Measurements from ENCODE around the gene PDLIM7.

PDLIM7 gene

GRCh38 chr5:177529247-177530203, 32.1 kb upstream of the PDLIM7 start:
- TF ChIP-seq, protein P1, sequence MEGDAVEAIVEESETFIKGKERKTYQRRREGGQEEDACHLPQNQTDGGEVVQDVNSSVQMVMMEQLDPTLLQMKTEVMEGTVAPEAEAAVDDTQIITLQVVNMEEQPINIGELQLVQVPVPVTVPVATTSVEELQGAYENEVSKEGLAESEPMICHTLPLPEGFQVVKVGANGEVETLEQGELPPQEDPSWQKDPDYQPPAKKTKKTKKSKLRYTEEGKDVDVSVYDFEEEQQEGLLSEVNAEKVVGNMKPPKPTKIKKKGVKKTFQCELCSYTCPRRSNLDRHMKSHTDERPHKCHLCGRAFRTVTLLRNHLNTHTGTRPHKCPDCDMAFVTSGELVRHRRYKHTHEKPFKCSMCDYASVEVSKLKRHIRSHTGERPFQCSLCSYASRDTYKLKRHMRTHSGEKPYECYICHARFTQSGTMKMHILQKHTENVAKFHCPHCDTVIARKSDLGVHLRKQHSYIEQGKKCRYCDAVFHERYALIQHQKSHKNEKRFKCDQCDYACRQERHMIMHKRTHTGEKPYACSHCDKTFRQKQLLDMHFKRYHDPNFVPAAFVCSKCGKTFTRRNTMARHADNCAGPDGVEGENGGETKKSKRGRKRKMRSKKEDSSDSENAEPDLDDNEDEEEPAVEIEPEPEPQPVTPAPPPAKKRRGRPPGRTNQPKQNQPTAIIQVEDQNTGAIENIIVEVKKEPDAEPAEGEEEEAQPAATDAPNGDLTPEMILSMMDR (IDR thresholded peaks at IDR 0.05): no peak
- TF ChIP-seq ZFX (IDR thresholded peaks at IDR 0.05; ENCODE audit: borderline replicate concordance): no peak
- no peak overlapping the region for H3K27ac ChIP-seq

DNA sequence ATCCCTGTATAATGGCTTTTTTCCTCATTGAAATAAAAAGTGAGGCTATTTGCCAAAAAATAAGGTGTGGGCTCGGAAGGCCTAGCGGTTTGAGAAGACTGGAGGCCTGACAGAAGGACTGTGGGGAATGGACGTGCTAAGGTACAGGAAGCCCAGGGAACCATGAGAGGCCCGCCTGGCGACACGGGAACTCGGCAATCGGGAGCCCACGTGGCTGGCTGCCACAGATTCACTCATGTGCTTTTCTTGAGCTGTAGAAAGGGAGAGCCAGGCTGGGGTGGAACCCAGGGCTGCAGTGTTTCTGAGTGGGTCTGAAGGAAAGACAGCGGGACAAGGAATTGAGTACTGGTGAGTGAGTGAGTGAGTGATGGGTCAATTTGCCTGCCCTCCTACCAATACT, 31.2 kb upstream of the PDLIM7 start:
- TF ChIP-seq ZFX (IDR thresholded peaks at IDR 0.05; ENCODE audit: borderline replicate concordance): no peak
- TF ChIP-seq, protein P1 (IDR thresholded peaks at IDR 0.05): no peak
- H3K27ac ChIP-seq: no peak overlapping the region

GRCh38 chr5:177527595-177527994, 30.2 kb upstream of the PDLIM7 start:
- H3K27ac ChIP-seq: no peak overlapping the region
- no peak for TF ChIP-seq ZFX (IDR thresholded peaks at IDR 0.05; ENCODE audit: borderline replicate concordance)
- TF ChIP-seq, protein P1 (IDR thresholded peaks at IDR 0.05): no peak

DNA sequence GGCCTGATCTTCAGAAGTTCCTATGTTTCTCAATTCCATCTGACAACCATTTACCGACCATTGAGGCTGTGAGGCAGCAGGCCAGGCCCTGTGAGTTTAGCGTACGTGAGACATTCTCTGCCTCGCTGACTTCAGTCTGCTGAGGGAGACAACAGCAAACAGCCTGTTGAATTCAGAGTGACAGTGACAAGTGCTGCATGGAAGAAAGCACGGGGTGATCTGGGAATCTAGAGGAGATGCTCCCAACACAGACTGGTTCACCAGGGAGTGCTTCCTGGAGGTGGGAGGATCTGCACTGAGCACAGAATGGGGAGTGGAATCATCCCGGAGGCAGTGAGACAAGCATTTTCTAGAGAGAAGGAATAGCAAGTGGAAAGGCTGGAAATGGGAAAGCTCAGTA, 29.4 kb upstream of the PDLIM7 start:
- no peak overlapping the region for H3K27ac ChIP-seq
- TF ChIP-seq ZFX (IDR thresholded peaks at IDR 0.05; ENCODE audit: borderline replicate concordance): no peak
- TF ChIP-seq, protein P1 (IDR thresholded peaks at IDR 0.05): no peak

DNA sequence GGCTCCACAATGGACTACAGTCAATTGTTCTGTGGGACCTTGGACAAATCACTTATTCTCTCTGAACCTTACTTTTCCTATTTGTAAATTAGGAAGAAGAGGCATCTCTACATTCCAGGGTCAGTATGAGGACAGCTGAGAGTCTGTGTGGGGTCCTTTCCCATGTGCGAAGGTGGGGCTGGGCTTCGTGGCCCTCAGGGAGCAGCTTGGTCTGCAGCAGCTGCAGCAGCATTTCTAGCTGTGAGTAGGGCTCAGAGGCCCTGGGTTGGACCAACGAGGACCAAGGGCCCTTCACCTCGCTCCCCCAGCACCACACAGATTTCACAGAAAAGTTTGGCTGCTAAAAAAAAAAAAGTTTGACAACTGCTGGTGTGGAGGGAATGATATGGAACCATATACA, 28.8 kb upstream of the PDLIM7 start:
- no peak for TF ChIP-seq ZFX (IDR thresholded peaks at IDR 0.05; ENCODE audit: borderline replicate concordance)
- TF ChIP-seq, protein P1 (IDR thresholded peaks at IDR 0.05): no peak
- no peak overlapping the region for H3K27ac ChIP-seq

DNA sequence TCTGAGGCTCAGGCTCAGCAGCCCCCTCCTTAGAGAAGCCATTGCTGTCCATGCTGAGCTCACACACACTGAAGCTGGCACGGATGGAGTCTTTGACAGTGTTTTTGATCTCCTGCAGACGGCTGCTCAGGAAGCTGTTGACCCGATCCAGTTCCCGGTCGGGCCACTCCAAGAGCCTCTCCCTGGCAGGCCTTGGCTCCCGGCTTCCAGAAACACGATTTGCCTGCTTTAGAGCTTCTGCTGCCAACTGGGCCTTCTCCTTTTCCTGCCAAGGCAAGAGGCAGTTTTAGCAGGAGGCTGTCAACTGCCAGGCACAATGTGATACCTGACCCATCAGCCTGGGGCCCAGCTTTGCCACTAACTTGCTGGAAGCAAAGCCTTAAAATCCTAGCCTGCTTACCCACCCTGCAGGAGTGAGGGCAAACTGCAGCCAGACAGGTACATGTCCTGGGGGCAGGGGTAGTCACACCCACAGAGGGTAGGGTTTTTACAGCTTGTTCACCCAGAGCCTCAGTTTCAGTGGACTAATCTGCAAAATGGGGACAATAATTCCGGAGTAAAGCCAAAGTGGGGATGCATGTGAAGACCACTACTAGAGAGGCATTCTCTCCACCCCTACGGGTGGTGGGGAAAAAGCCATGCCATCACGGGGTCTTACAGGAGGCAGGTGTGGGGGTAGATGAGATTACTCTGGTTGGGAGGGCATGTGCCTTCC, 27.7 kb upstream of the PDLIM7 start:
- H3K27ac ChIP-seq: no peak overlapping the region
- TF ChIP-seq, protein P1 (IDR thresholded peaks at IDR 0.05): no peak
- TF ChIP-seq ZFX (IDR thresholded peaks at IDR 0.05; ENCODE audit: borderline replicate concordance): no peak

DNA sequence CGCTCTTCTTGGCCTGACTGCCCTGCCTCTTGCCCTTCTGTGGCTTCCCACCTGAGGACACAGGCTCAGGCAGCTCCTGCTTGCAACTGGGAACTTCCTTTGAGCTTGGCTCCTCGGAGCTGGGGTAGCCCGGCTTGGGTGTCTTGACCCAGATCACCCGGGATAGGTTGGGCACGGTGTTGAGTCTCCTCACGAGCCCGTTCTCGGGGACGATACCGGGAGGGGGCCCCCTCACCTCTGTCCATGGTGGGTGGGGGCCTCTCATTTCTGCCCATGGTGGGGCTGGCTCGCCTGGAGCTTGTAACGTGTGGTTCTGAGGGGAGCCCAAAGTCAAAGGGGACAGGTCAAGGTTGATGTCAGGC, 27.1 kb upstream of the PDLIM7 start:
- TF ChIP-seq, protein P1 (IDR thresholded peaks at IDR 0.05): no peak
- TF ChIP-seq ZFX (IDR thresholded peaks at IDR 0.05; ENCODE audit: borderline replicate concordance): no peak
- no peak overlapping the region for H3K27ac ChIP-seq
